Measurements from ENCODE around the gene ERICH3. TPM values are rescaled to one million over a fixed set of nuclear protein-coding genes. Genes with fewer than 3 reads are reported as not detected.

The ERICH3 gene
- total and polyA plus RNA-seq, 8 donors, result under 0.01 to 0.68 (median 0.13) TPM

GRCh38 chr1:74699331-74699730 lies 25.7 kb upstream of the ERICH3 start:
- FAIRE-seq (no peak), ATAC-seq (no peak), DNase-seq (no peak)
- intact Hi-C loops (cut with DNase I), result no loop called here
- Histone ChIP-seq H3K4me3 (no peak overlapping the region), H3K36me3 (peaks cover 0 to 17% (median 0%) of the 10 kb centered on the region in 3 donors), H3K4me1 (no peaks in the 10 kb centered on the region), H3K27ac (no peak overlapping the region), H3K9me3 (no peaks in the 10 kb centered on the region), H3K27me3 (no peaks in the 10 kb centered on the region)
- no peak for TF ChIP-seq CTCF (IDR thresholded peaks at IDR 0.05)

- H3K27ac ChIP-seq, result no peak overlapping the region
- intact Hi-C loops (cut with DNase I), result no loop called here
- no peak for FAIRE-seq
These were observed 24.2 kb upstream of the ERICH3 start for GRCh38 chr1:74697832-74698231.

GRCh38 chr1:74693473-74693872 lies 19.9 kb upstream of the ERICH3 start:
- no peak for ATAC-seq
- H3K27me3 ChIP-seq, result no peaks in the 10 kb centered on the region
- no peaks in the 10 kb centered on the region for H3K9me3 ChIP-seq
- no peak overlapping the region for H3K27ac ChIP-seq
- no peaks in the 10 kb centered on the region for H3K36me3 ChIP-seq
- no peak for DNase-seq
- WGBS, 2 donors, result 86 to 91% methylated on average over 2 of the region's 2 CpGs
- FAIRE-seq, result no peak
- TF ChIP-seq CTCF (IDR thresholded peaks at IDR 0.05), result no peak
- no peak overlapping the region for H3K4me3 ChIP-seq
- peaks cover 0 to 7% (median 3%) of the 10 kb centered on the region in 3 donors for H3K4me1 ChIP-seq
- intact Hi-C loops (cut with DNase I), result no loop called here

More at GRCh38 chr1:74697832-74698231, 24.2 kb upstream of the ERICH3 start:
- Histone ChIP-seq H3K27me3 (no peaks in the 10 kb centered on the region), H3K9me3 (no peaks in the 10 kb centered on the region), H3K4me1 (no peaks in the 10 kb centered on the region), H3K36me3 (peaks cover 0 to 5% (median 0%) of the 10 kb centered on the region in 3 donors), H3K4me3 (no peak overlapping the region)
- 49 to 56% methylated on average over 2 of the region's 2 CpGs for WGBS, 2 donors
- DNase-seq (no peak), ATAC-seq (no peak)
- TF ChIP-seq CTCF (IDR thresholded peaks at IDR 0.05), result no peak

GRCh38 chr1:74690909-74691308 lies 17.3 kb upstream of the ERICH3 start:
- H3K4me3 ChIP-seq, result no peak overlapping the region
- ATAC-seq, result no peak
- FAIRE-seq, result no peak
- H3K9me3 ChIP-seq, result no peaks in the 10 kb centered on the region
- no peak overlapping the region for H3K27ac ChIP-seq
- WGBS, 2 donors, result 48 to 52% methylated on average over 4 of the region's 4 CpGs
- DNase-seq, result no peak
- intact Hi-C loops (cut with DNase I), result no loop called here
- H3K4me1 ChIP-seq, result peaks cover 0 to 7% (median 3%) of the 10 kb centered on the region in 3 donors
- no peak for TF ChIP-seq CTCF (IDR thresholded peaks at IDR 0.05)
- H3K27me3 ChIP-seq, result no peaks in the 10 kb centered on the region
- no peaks in the 10 kb centered on the region for H3K36me3 ChIP-seq

GRCh38 chr1:74690364-74690696 lies 16.7 kb upstream of the ERICH3 start:
- H3K4me1 ChIP-seq, result peaks cover 0 to 7% (median 3%) of the 10 kb centered on the region in 3 donors
- H3K27me3 ChIP-seq, result no peaks in the 10 kb centered on the region
- no peak overlapping the region for H3K27ac ChIP-seq
- no peaks in the 10 kb centered on the region for H3K36me3 ChIP-seq
- no peak for TF ChIP-seq CTCF (IDR thresholded peaks at IDR 0.05)
- 15 to 19% methylated on average over 2 of the region's 2 CpGs for WGBS, 2 donors
- H3K9me3 ChIP-seq, result no peaks in the 10 kb centered on the region
- intact Hi-C loops (cut with DNase I), result no loop called here
- DNase-seq, result no peak
- no peak for FAIRE-seq
- peak in 2 of 4 donors; percentile 15 to 44 for ATAC-seq
- H3K4me3 ChIP-seq, result no peak overlapping the region
